Measurements from ENCODE around the gene BMPER. TPM values are rescaled to one million over a fixed set of nuclear protein-coding genes. Genes with fewer than 3 reads are reported as not detected.
A peak's percentile ranks its signal among the peaks of the same experiment; 100 is the strongest.

BMPER gene
- total RNA-seq, 2 experiments from 2014 or later: not detected

DNA sequence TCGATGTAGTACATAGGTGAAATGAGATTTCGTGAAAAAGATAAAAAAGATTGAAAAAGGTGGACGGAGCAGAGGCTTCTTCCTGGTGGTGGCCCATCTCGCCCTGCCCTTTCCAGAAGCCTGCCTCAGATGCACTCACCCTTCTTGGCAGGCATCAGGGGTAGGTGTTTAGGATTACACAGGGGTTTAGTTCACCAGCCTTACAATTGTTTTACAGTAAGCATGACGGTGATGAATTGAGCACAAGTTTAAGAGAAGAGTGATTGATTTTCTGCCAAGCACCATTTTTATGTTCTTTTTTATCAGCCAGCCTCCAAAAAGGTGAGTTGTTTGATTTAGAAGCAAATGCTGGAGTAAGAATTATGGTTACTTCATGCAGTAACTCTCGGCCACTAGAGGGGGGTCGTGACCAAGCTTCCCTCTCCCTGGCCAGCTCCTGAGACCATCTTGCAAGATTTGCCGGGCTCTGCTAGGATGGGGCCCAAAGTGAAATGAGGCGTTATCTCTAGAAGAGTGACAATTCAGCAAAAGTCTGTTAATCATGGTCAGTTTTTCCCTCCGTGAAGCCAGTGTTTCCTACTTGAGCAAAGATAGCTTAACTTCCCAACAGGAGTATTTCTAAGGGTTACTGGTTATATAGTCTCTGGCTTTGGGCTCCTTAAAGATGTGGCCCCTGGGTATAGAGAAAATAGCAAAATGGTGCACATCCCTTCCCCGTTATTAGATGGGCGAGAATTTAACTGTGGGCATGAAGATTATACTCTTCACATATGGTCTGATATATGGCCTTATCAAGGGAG lies 228.8 kb downstream of the BMPER start:
- Mint-ChIP-seq H3K4me3 (no peak overlapping the region), H3K27me3 (ENCODE audit: low read depth) (no peaks in the 10 kb centered on the region), H3K9me3 (no peaks in the 10 kb centered on the region), H3K36me3 (ENCODE audit: low read depth) (no peaks in the 10 kb centered on the region), H3K4me1 (ENCODE audit: low read depth) (no peaks in the 10 kb centered on the region), H3K27ac (no peak overlapping the region)
- peak; percentile 39 for DNase-seq
- intact Hi-C loops (cut with micrococcal nuclease): no loop called here
- CTCF ChIA-PET: no interaction called here

DNA sequence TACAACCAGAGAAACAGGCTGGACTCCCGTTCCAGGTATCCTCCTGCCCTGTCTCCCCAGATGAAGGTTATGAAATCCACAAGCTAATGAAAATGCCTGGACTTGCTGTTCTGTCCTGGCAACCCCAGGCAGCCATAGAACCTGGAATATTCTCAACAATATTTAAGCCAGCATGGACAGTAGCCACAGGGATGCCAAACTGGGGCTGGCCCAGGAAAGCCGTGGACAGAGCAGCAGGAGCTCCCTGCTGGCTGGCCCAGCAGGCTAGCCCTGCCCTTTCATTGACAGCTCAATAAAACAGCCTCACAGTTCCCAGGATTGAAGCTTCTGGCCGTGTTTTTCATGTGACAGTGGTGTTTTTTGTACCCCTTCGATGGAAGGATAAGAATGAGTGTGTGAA lies 230.6 kb downstream of the BMPER start:
- no peaks in the 10 kb centered on the region for H3K36me3 Mint-ChIP-seq (ENCODE audit: low read depth)
- no peak for DNase-seq
- H3K27me3 Mint-ChIP-seq (ENCODE audit: low read depth): no peaks in the 10 kb centered on the region
- CTCF ChIA-PET: no interaction called here
- no peaks in the 10 kb centered on the region for H3K4me1 Mint-ChIP-seq (ENCODE audit: low read depth)
- H3K4me3 Mint-ChIP-seq: no peak overlapping the region
- no peak overlapping the region for H3K27ac Mint-ChIP-seq
- H3K9me3 Mint-ChIP-seq: peaks cover 3% of the 10 kb centered on the region
- intact Hi-C loops (cut with micrococcal nuclease): no loop called here

DNA sequence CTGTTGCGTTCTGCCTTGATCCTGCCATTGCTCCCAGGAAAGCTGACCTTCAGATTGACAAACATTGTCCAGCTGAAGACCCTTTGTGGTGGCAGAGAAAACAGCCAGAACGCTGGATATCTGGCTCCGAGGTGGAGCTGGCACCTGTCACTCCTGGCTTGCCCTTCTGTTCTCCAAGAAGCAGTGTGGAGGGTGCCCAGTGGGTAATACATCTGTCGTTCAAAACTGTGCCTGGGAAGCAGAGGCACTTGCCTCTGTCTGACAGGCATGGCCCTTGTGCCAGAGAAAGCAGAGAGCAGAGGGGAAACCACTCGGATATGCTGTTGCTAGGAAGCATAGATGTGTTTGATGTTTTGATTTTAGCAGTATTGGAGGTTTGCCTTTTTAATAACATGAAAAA lies 231.4 kb downstream of the BMPER start:
- H3K4me1 Mint-ChIP-seq (ENCODE audit: low read depth): no peaks in the 10 kb centered on the region
- no peak overlapping the region for H3K27ac Mint-ChIP-seq
- peaks cover 1% of the 10 kb centered on the region for H3K27me3 Mint-ChIP-seq (ENCODE audit: low read depth)
- intact Hi-C loops (cut with micrococcal nuclease): no loop called here
- no peak for DNase-seq
- CTCF ChIA-PET: no interaction called here
- peaks cover 3% of the 10 kb centered on the region for H3K9me3 Mint-ChIP-seq
- no peak overlapping the region for H3K4me3 Mint-ChIP-seq
- H3K36me3 Mint-ChIP-seq (ENCODE audit: low read depth): no peaks in the 10 kb centered on the region

DNA sequence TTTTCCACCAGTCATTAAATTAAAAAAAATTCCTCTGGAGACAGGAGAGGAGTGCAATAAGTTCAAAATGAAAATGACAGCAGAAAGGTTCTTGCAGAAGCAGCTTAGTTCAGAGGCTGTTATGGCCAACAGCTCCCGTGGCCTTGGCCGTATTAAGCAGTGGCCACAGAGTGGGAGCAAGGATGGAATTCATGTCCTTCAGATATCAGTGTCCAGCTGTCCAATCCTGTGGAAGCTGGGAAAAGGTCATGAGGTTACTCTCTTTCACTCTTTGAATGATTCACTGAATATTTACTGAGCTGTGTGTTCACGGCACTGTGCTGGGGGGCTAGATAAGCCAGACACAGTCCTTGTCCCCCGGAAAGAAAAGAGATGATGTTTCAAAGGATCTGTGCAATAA lies 231.8 kb downstream of the BMPER start:
- no peak overlapping the region for H3K4me3 Mint-ChIP-seq

DNA sequence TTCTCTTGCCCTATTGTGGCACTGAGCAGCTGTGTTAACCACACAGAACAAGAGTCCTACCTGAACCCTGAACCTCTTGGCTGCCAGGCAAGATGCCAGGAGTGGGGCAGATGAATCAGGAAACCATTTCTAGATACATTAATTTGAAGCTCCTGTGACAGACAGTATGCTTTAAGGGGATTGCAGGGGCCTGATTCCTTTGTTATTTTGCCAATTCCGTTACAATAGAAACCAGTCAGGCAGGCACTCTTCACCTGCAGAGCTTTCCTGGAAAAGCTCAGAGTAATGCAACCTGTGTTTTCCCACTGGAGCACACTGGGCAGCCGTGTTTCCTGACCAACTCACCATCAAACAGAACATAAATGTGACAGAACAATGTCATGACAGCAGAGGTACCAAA lies 233.1 kb downstream of the BMPER start:
- no peak overlapping the region for H3K4me3 Mint-ChIP-seq
- peaks cover 2% of the 10 kb centered on the region for H3K27me3 Mint-ChIP-seq (ENCODE audit: low read depth)
- no peak for DNase-seq
- no peak overlapping the region for H3K27ac Mint-ChIP-seq
- CTCF ChIA-PET: no interaction called here
- H3K4me1 Mint-ChIP-seq (ENCODE audit: low read depth): no peaks in the 10 kb centered on the region
- H3K9me3 Mint-ChIP-seq: peaks cover 3% of the 10 kb centered on the region
- no peaks in the 10 kb centered on the region for H3K36me3 Mint-ChIP-seq (ENCODE audit: low read depth)
- intact Hi-C loops (cut with micrococcal nuclease): no loop called here

More for the DNA sequence above, 231.8 kb downstream of the BMPER start:
- Mint-ChIP-seq H3K4me1 (ENCODE audit: low read depth) (no peaks in the 10 kb centered on the region), H3K27me3 (ENCODE audit: low read depth) (peaks cover 2% of the 10 kb centered on the region), H3K27ac (no peak overlapping the region), H3K36me3 (ENCODE audit: low read depth) (no peaks in the 10 kb centered on the region), H3K9me3 (peaks cover 3% of the 10 kb centered on the region)
- CTCF ChIA-PET: no interaction called here
- intact Hi-C loops (cut with micrococcal nuclease): no loop called here
- no peak for DNase-seq

DNA sequence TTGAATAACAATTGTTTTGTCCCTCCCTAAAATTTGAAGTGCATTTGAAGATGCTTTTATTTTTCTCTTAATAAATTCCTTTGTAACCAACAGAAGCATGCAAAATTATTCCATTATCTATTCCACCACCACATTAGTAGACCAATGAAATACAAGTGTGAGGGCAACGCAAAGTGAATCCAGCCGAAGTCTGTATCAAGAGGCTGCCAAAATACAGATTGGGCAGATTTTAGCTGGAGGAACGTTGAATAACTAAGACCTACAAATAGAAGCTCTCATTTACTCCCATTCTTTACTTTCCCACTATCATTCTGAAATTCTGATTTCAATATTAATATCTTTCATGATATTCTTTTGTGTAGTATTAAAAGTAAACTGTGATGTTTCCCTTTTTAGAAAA lies 233.7 kb downstream of the BMPER start:
- Mint-ChIP-seq H3K36me3 (ENCODE audit: low read depth) (no peaks in the 10 kb centered on the region), H3K9me3 (peaks cover 3% of the 10 kb centered on the region), H3K4me3 (no peak overlapping the region), H3K4me1 (ENCODE audit: low read depth) (no peaks in the 10 kb centered on the region), H3K27me3 (ENCODE audit: low read depth) (peaks cover 2% of the 10 kb centered on the region), H3K27ac (no peak overlapping the region)
- CTCF ChIA-PET: no interaction called here
- intact Hi-C loops (cut with micrococcal nuclease): no loop called here
- no peak for DNase-seq

DNA sequence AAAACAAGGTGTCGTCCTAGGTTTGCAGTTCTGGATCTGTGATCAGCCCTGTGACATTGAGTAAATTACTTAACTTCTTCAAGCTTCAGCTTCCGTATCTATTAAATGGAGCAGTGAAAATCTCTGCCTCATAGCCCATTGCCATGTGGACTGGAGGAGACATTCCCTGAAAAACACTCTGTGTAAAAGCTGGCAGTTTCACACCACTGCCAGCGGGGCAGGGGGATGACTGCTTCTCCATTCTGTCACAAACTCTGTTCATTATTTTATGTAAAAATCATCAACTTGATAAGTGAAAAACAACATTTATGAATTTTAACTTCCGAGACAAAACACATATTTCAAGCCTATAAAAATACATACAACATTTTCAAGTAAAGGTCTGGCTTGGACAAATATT lies 234.7 kb downstream of the BMPER start:
- intact Hi-C loops (cut with micrococcal nuclease): no loop called here
- no peak overlapping the region for H3K4me3 Mint-ChIP-seq
- no peak for DNase-seq
- no peak overlapping the region for H3K27ac Mint-ChIP-seq
- CTCF ChIA-PET: no interaction called here
- no peaks in the 10 kb centered on the region for H3K36me3 Mint-ChIP-seq (ENCODE audit: low read depth)
- no peaks in the 10 kb centered on the region for H3K4me1 Mint-ChIP-seq (ENCODE audit: low read depth)
- H3K9me3 Mint-ChIP-seq: peaks cover 7% of the 10 kb centered on the region
- peaks cover 2% of the 10 kb centered on the region for H3K27me3 Mint-ChIP-seq (ENCODE audit: low read depth)

DNA sequence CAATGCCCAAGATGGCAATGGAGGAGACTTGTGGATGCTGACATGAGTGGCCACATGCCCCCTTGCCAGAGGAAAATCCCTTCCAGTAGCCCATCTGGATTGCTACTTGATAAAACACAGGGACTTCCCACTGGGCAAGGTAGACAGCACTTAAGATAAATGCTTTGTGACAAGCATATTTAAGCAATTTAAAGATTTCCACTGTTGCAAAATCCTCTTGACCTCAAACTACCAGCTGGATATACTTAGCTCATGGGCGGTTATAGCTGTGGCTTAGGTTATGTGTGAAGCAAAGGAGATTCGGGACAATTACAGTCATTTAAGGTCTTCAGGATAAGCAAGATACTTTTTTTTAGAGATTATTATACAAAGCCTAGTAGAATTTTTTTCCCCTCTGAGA lies 238.1 kb downstream of the BMPER start:
- intact Hi-C loops (cut with micrococcal nuclease): no loop called here
- CTCF ChIA-PET: interaction anchor here (0.6 kb wide), 1 partner anchor 1213 kb away, joined by 3 read pairs; no protein-coding TSS in a partner anchor
- no peaks in the 10 kb centered on the region for H3K4me1 Mint-ChIP-seq (ENCODE audit: low read depth)
- H3K27me3 Mint-ChIP-seq (ENCODE audit: low read depth): peaks cover 2% of the 10 kb centered on the region
- H3K27ac Mint-ChIP-seq: no peak overlapping the region
- H3K4me3 Mint-ChIP-seq: no peak overlapping the region
- no peaks in the 10 kb centered on the region for H3K36me3 Mint-ChIP-seq (ENCODE audit: low read depth)
- H3K9me3 Mint-ChIP-seq: peaks cover 9% of the 10 kb centered on the region
- DNase-seq: no peak

DNA sequence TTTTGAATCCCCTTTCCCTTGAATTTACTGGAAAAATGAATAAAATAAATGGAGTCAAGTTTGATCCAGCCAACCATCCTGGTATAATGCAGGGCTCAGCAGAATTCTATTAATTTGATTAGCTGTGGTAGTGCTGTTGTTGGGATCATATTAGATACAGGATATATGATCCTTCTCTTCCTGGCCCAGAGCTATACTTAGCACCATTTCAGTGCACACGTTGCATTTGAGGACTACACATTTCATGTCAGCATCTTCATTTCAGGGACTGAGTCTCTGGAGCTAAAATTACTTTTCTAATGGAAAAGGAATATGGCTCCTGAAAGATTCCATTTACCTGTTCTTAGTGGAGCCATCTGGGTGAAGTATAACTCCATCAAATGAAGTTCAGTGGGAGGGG lies 240.3 kb downstream of the BMPER start:
- H3K4me1 Mint-ChIP-seq (ENCODE audit: low read depth): no peaks in the 10 kb centered on the region
- H3K4me3 Mint-ChIP-seq: no peak overlapping the region
- intact Hi-C loops (cut with micrococcal nuclease): no loop called here
- H3K9me3 Mint-ChIP-seq: peaks cover 5% of the 10 kb centered on the region
- H3K36me3 Mint-ChIP-seq (ENCODE audit: low read depth): no peaks in the 10 kb centered on the region
- H3K27me3 Mint-ChIP-seq (ENCODE audit: low read depth): peaks cover 2% of the 10 kb centered on the region
- DNase-seq: no peak
- no peak overlapping the region for H3K27ac Mint-ChIP-seq
- CTCF ChIA-PET: no interaction called here

DNA sequence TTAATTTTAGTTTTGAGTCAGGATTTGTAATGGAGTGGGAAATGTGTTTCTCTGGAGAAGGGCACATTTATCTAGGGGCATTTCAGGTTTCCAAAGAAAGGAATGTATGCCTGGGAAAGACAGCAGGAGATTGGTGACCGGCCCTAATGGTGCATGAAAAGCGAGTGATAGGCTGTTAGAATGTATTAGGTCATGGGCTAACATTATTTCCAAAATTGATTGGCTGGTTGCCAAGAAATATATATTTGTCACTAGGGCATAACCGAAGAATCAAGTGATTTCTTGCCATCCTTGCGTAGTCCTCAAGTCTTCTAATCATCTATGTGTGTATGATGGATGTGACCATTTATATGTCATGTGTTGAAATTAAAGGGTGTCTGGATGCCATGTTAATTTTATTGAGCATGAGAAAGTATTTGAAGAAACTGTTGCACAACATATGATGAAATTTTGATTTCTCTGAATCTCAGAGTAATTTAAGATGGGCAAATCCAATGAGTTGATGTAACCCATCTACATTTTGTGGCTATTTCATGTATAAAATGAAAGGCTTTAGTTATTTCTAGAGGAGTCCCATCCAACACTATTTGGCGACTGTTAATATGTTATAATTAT lies 248.4 kb downstream of the BMPER start:
- no peaks in the 10 kb centered on the region for H3K9me3 Mint-ChIP-seq
- H3K36me3 Mint-ChIP-seq (ENCODE audit: low read depth): no peaks in the 10 kb centered on the region
- DNase-seq: no peak
- H3K4me1 Mint-ChIP-seq (ENCODE audit: low read depth): no peaks in the 10 kb centered on the region
- no peak overlapping the region for H3K4me3 Mint-ChIP-seq
- H3K27me3 Mint-ChIP-seq (ENCODE audit: low read depth): no peaks in the 10 kb centered on the region
- intact Hi-C loops (cut with micrococcal nuclease): no loop called here
- CTCF ChIA-PET: no interaction called here
- H3K27ac Mint-ChIP-seq: no peak overlapping the region

DNA sequence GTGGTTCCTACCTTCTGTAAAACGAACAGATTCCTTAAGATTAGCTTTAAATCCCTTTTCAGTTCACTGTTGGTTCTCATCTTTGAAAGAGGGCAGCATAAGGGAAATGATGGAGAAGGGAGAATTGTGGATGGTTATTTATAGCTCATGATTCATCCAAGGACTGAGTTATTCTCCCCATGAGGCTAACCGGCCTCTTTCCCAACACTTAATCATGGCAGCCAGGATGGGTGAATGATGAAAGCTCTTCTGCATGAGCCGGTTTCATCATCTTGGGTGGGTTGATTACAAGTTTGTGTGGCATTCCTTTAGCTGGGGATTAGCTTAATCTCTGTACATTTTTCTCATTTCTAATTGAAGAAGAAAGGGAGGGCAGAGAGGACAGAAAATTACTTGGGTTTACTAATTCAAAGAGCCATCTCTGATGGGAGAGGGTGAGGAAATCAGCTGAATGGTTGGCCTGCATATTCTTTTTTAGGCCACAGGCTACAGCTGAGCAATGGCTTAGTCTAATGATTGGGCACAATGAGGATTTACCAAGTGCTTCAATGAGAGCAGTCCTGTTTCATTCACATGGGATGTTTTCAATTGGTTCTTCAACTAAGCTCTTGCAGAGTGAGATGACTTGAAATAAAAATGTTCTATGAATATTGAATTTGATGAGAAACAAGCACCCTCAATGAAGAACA lies 250.0 kb downstream of the BMPER start:
- intact Hi-C loops (cut with micrococcal nuclease): no loop called here
- H3K27ac Mint-ChIP-seq: no peak overlapping the region

DNA sequence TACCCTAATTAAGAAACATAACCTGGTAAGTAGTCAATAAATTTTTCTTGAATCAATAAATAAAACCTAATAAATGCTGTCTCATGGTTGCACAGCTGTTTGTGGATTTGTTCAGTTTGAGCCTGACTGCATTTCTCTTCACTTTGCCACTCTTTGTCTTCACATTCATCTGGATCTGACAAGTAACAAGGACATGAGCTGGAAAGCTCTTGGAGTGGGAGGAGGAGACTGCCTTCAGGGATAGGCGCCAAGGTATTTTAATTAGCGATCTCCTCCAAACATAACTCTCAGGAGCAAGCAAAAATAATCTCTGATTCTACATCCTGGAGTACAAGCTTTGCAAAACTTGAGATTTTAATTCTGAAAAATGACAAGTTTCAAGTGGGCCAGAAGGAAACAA lies 251.0 kb downstream of the BMPER start:
- CTCF ChIA-PET: interaction anchor here (1.3 kb wide), 1 partner anchor 9 kb away, joined by 3 read pairs; no protein-coding TSS in a partner anchor
- H3K36me3 Mint-ChIP-seq (ENCODE audit: low read depth): no peaks in the 10 kb centered on the region
- no peaks in the 10 kb centered on the region for H3K4me1 Mint-ChIP-seq (ENCODE audit: low read depth)
- intact Hi-C loops (cut with micrococcal nuclease): no loop called here
- H3K27ac Mint-ChIP-seq: no peak overlapping the region
- H3K9me3 Mint-ChIP-seq: no peaks in the 10 kb centered on the region
- DNase-seq: no peak
- no peaks in the 10 kb centered on the region for H3K27me3 Mint-ChIP-seq (ENCODE audit: low read depth)
- H3K4me3 Mint-ChIP-seq: no peak overlapping the region

More for the DNA sequence above, 250.0 kb downstream of the BMPER start:
- Mint-ChIP-seq H3K9me3 (no peaks in the 10 kb centered on the region), H3K4me3 (no peak overlapping the region), H3K4me1 (ENCODE audit: low read depth) (no peaks in the 10 kb centered on the region), H3K27me3 (ENCODE audit: low read depth) (no peaks in the 10 kb centered on the region), H3K36me3 (ENCODE audit: low read depth) (no peaks in the 10 kb centered on the region)
- CTCF ChIA-PET: interaction anchor here (0.6 to 1.3 kb wide), 2 partner anchors 10 to 33 kb away, joined by 3 read pairs; no protein-coding TSS in a partner anchor
- no peak for DNase-seq

DNA sequence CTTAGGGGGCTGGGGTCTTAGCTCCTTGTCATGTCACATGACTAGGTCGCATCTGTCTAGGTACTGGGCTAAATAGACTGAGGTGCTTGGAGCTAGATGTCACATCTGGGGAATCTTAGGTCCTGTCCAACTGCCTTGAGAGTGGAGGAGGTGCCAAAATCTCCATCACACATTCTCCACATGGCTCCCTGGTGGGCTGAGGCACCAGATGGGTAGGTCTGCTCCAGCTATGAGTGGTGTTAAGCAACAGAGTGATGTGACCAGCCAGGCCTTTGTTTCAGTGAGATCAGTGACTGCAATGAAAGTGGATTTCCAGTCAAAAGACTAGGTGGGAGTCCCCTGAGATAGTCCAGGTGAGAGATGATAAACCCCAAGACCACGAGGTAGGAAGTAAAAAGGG lies 251.8 kb downstream of the BMPER start:
- no peaks in the 10 kb centered on the region for H3K9me3 Mint-ChIP-seq

More for the DNA sequence above, 251.8 kb downstream of the BMPER start:
- no peak for DNase-seq
- Mint-ChIP-seq H3K36me3 (ENCODE audit: low read depth) (no peaks in the 10 kb centered on the region), H3K4me3 (no peak overlapping the region), H3K27me3 (ENCODE audit: low read depth) (no peaks in the 10 kb centered on the region), H3K27ac (no peak overlapping the region), H3K4me1 (ENCODE audit: low read depth) (no peaks in the 10 kb centered on the region)
- CTCF ChIA-PET: no interaction called here
- intact Hi-C loops (cut with micrococcal nuclease): no loop called here

All from activated naive CD4-positive, alpha-beta T cell treated with anti-CD3 and anti-CD28 coated beads for 36 hours (primary cell).